Stomach (tissue), 9 donors: ENCODE data around the gene AKT1. TPM values are rescaled to one million over a fixed set of nuclear protein-coding genes. Genes with fewer than 3 reads are reported as not detected.
A peak's percentile ranks its signal among the peaks of the same experiment; 100 is the strongest.

ENCODE experiments used
- DNase-seq, 2 donors: peaks; one replicate each; pipeline versions ENCODE4 v3.0.0 to v3.0.0-alpha.2; 2013 to 2019
- H3K27ac ChIP-seq, 5 donors: fragments of 200-600 bp in 4 of 5; sonication (generic) in 4 of 5; one replicate each; pipeline ENCODE4 v1.5.1; 2013 to 2019; ENCODE audit warnings: mild to moderate bottlenecking in 1 of 5, moderate library complexity in 1 of 5
- H3K27me3 ChIP-seq, 3 donors: fragments of 200-600 bp; sonication (generic); one replicate each; pipeline ENCODE4 v1.5.1; 2017 to 2019; ENCODE audit warnings: mixed run types in 1 of 3
- H3K36me3 ChIP-seq, 4 donors: fragments of 200-600 bp; sonication (generic); 1 replicate in 3 of 4; 2 replicates in 1 of 4; pipeline ENCODE4 v1.5.1; 2016 to 2019
- H3K4me1 ChIP-seq, 4 donors: fragments of 200-600 bp; sonication (generic); one replicate each; pipeline ENCODE4 v1.5.1; 2016 to 2019
- H3K4me3 ChIP-seq, 4 donors: fragments of 200-600 bp; sonication (generic) in 3 of 4; one replicate each; pipeline ENCODE4 v1.5.1; 2016 to 2019; ENCODE audit warnings: mild to moderate bottlenecking in 1 of 4
- H3K9me3 ChIP-seq, 4 donors: fragments of 200-600 bp; sonication (generic); one replicate each; pipeline ENCODE4 v1.5.1; 2016 to 2019
- CTCF ChIP-seq, 7 experiments: fragments of 450-650 bp in 4 of 7; fragments of 200-600 bp in 3 of 7; sonication (generic) in 3 of 7; IDR thresholded peaks; one replicate each; pipeline ENCODE4 v1.5.1; 2016 to 2019; ENCODE audit warnings: antibody characterized with exemption in 7 of 7, control low read depth in 2 of 7, mild to moderate bottlenecking in 1 of 7
- EP300 ChIP-seq: sonication (generic); formaldehyde crosslinking; IDR thresholded peaks from one replicate; pipeline ENCODE4 v1.6.1; 2017; ENCODE audit warnings: antibody characterized with exemption
- POLR2A ChIP-seq, 4 donors: fragments of 450-650 bp; IDR thresholded peaks; one replicate each; pipeline ENCODE4 v1.6.1; 2016; ENCODE audit warnings: antibody characterized with exemption in 4 of 4, control low read depth in 2 of 4, mild to moderate bottlenecking in 1 of 4, moderate library complexity in 1 of 4
- POLR2AphosphoS5 ChIP-seq, 3 donors: sonication (generic); formaldehyde crosslinking; IDR thresholded peaks; one replicate each; pipeline ENCODE4 v1.6.1; 2016; ENCODE audit warnings: antibody characterized with exemption in 3 of 3
- WGBS, 5 donors: extraction: QIAGEN DNeasy Blood & Tissue Kit in 3 of 5; methylation state at CpG; one replicate each; pipeline versions ENCODE4 v1.1.5 to v1.1.7; 2013 to 2018; 5-methylcytosine and 5-hydroxymethylcytosine counted together
- intact Hi-C: fragments of 100-400 bp; cut with DNase I; formaldehyde crosslinking; loops from one replicate; pipeline ENCODE4 v1.15.1; 2023; ENCODE audit warnings: low total_unique reads
- polyA plus RNA-seq, 3 donors: library from polyadenylated mRNA; stranded (reverse); fragments of 200-250 nt; gene quantifications; one replicate each; pipeline ENCODE4 v1.2.3, GENCODE V29; 2013
- total RNA-seq, 5 donors: library from RNA; depleted of rRNA; stranded (reverse); fragments of >200 nt; gene quantifications; one replicate each; pipeline versions ENCODE4 v1.1.0 to v1.2.3, GENCODE V29; 2014 to 2016
- donor health status: healthy with polysubstance abuse.
- donor health status: Bipolar disorder and iron deficiency.
- donor health status: healthy.

The AKT1 gene
- total and polyA plus RNA-seq, 8 donors: 85.2 to 292 (median 113) TPM

GRCh38 chr14:104745431-104745830 lies 50.1 kb downstream of the AKT1 start:
- Histone ChIP-seq H3K4me1 (peaks cover 37 to 49% (median 46%) of the 10 kb centered on the region in 4 donors), H3K27me3 (no peaks in the 10 kb centered on the region), H3K4me3 (no peak overlapping the region), H3K27ac (peak overlapping the region in 1 of 5 donors; percentile 78), H3K36me3 (peaks cover 0 to 32% (median 22%) of the 10 kb centered on the region in 4 donors), H3K9me3 (no peaks in the 10 kb centered on the region)
- 89 to 98% (median 95%) methylated on average over 5 to 9 of the region's 9 CpGs for WGBS, 5 donors
- intact Hi-C loops: no loop called here
- no peak for DNase-seq
- TF ChIP-seq EP300 (no peak), POLR2A (IDR thresholded peaks at IDR 0.05) (no peak), POLR2AphosphoS5 (IDR thresholded peaks at IDR 0.05) (no peak), CTCF (IDR thresholded peaks at IDR 0.05) (no peak)

DNA sequence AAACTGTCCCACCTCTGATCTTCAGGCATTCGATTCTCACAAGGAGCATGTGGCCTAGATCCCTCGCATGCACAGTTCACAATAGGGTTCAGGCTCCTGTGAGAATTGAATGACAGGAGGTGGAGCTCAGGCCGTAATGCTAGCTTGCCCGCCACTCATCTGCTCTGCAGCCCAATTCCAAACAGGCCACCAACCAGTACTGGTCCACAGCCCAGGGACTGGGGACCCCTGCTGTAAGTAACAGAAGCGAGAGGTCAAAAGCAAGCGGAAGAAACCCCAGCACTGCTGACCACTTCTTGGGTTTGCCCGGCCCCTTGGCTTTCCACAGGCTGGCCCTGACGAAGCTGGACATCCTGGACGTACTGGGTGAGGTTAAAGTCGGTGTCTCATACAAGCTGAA lies 51.1 kb downstream of the AKT1 start:
- intact Hi-C loops: no loop called here
- Histone ChIP-seq H3K27ac (no peak overlapping the region), H3K4me1 (peaks cover 32 to 42% (median 41%) of the 10 kb centered on the region in 4 donors), H3K36me3 (peaks cover 0 to 41% (median 30%) of the 10 kb centered on the region in 4 donors), H3K4me3 (no peak overlapping the region), H3K9me3 (no peaks in the 10 kb centered on the region), H3K27me3 (no peaks in the 10 kb centered on the region)
- TF ChIP-seq POLR2A (IDR thresholded peaks at IDR 0.05): no peak
- TF ChIP-seq EP300: no peak
- no peak for TF ChIP-seq CTCF (IDR thresholded peaks at IDR 0.05)
- 87 to 96% (median 95%) methylated on average over 10 of the region's 10 CpGs for WGBS, 5 donors
- DNase-seq: no peak

DNA sequence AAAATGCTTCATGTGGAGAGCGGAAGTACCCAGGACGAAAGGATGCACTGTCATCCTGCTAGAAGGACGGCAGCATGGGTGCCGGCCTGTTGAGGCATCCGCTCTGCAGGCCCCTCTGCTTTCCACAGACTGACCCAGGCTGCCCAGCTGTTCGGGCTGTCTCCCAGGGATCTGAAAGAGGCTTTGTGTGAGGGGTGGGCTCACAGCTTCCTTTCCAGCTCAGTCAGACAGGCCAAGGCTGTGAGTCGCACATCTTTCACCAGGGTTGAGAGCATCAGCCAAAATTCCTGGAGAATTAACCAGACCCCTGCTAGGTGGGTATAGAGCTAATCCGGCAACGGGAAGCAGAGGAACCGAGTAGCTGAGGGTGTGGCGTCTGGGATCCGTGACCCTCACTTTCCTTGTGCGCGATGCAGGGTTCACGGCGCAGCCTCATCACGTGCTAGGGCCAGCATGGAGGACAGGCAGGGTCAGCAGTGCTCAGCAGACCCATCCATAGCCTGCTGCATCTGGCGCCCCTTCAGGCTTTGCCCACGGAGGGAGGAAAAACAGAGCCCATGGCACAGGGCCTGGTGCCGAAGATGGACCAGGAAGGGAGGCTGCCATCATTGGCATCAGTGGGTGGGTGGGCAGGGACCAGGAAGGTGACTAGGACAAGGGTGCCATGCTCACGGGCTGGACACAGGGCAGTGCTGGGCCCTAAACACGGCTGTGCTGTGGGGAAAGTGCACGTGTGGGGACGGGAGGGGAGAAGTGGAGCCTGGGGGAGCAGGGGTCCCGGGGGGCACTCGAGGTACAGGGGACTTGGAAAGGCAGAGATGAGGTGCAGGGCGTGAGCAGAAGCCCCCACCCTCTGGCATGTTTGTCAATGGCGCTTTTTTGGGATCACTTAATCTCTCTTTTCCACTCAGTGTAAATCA lies 51.8 kb downstream of the AKT1 start:
- intact Hi-C loops: no loop called here
- 87 to 91% (median 90%) methylated on average over 27 to 28 of the region's 28 CpGs for WGBS, 5 donors
- Histone ChIP-seq H3K36me3 (peaks cover 0 to 41% (median 33%) of the 10 kb centered on the region in 4 donors), H3K4me3 (no peak overlapping the region), H3K27ac (no peak overlapping the region), H3K4me1 (peaks cover 27 to 34% (median 33%) of the 10 kb centered on the region in 4 donors), H3K27me3 (no peaks in the 10 kb centered on the region), H3K9me3 (no peaks in the 10 kb centered on the region)
- no peak for TF ChIP-seq CTCF (IDR thresholded peaks at IDR 0.05)
- TF ChIP-seq POLR2A (IDR thresholded peaks at IDR 0.05): no peak
- TF ChIP-seq POLR2AphosphoS5 (IDR thresholded peaks at IDR 0.05): no peak
- TF ChIP-seq EP300: no peak
- no peak for DNase-seq

DNA sequence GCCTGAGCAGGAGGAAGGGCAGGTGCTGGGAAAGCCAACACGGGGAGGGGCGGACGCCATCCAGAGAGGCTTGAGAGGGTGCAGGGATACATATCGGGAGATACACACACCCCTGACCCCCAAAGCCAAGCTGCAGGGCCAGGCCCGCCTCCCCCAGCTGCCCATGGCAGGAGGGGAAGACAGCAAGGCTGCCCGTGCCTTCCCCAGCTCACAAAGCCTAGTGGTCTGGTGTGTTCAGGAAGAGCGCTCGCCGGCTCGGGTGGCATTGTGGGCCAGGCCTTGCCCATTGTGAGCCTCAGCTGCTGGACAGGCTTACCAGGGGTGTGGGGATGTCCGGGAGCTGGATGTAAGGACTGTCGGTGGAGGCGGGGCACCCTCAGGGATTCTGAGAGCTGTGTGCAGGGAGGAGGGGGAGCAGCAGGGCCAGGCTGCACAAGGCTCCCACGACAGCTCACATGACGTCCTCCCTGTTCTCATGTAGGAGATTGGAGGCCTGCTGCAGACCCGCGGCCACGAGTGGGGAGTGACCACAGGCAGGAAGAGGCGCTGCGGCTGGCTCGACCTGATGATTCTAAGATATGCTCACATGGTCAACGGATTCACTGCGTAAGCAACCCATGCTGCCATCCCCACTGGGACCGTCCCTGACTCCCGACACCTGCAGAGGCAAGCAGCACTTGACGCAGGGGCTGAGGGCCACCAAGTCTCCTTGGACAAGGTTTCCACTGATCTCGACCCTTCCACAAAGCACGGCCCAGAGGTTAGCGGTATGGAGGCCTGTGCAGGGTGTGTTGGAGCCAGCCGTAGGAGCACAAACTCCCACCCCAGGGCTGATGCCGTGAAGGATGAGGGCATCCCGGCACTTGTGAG lies 52.7 kb downstream of the AKT1 start:
- DNase-seq: no peak
- no peak for TF ChIP-seq EP300
- TF ChIP-seq CTCF (IDR thresholded peaks at IDR 0.05): no peak
- TF ChIP-seq POLR2AphosphoS5 (IDR thresholded peaks at IDR 0.05): no peak
- TF ChIP-seq POLR2A (IDR thresholded peaks at IDR 0.05): no peak
- no peak overlapping the region for H3K4me3 ChIP-seq
- H3K27me3 ChIP-seq: no peaks in the 10 kb centered on the region
- WGBS, 5 donors: 91 to 95% (median 92%) methylated on average over 29 to 32 of the region's 32 CpGs
- H3K27ac ChIP-seq: no peak overlapping the region
- peaks cover 24 to 25% (median 25%) of the 10 kb centered on the region in 4 donors for H3K4me1 ChIP-seq
- peaks cover 0 to 41% (median 33%) of the 10 kb centered on the region in 4 donors for H3K36me3 ChIP-seq
- no peaks in the 10 kb centered on the region for H3K9me3 ChIP-seq
- intact Hi-C loops: no loop called here
